PC-9 (cell line): Measurements from ENCODE around the gene STARD3NL. TPM values are rescaled to one million over a fixed set of nuclear protein-coding genes. Genes with fewer than 3 reads are reported as not detected.

ENCODE experiments used
- BruUV-seq: library from RNA; stranded (reverse); fragments of 400-500 nt; replicated peaks from 2 replicates; lab custom pipeline; 2021; lab: Mats Ljungman, UMichigan
- CTCF ChIA-PET: fragments of 300-600 bp; sonication (Branson Sonifier 250); formaldehyde crosslinking; loops from one replicate; lab custom pipeline; 2022; ENCODE audit warnings: antibody characterized with exemption; lab: Charles Lee
- POLR2A ChIA-PET: fragments of 300-600 bp; sonication (Branson Sonifier 250); formaldehyde crosslinking; loops from one replicate; lab custom pipeline; 2022; ENCODE audit warnings: antibody characterized with exemption; ENCODE audit not compliant: unreplicated experiment; lab: Charles Lee
- DNase-seq, 2 experiments: peaks; one replicate each; pipeline versions ENCODE4 v3.0.0 to v3.0.0-alpha.2; 2015 to 2022; ENCODE audit warnings: mixed read lengths in 1 of 2
- H2AFZ ChIP-seq: fragments of 200-600 bp; sonication (generic); 2 replicates; pipeline ENCODE4 v1.8.1; 2017; ENCODE audit warnings: antibody characterized with exemption
- H3F3A ChIP-seq: fragments of 200-600 bp; sonication (generic); 2 replicates; pipeline ENCODE4 v1.8.1; 2017; ENCODE audit warnings: antibody characterized with exemption, mild to moderate bottlenecking, low read depth; ENCODE audit not compliant: insufficient read depth
- H3K27ac ChIP-seq: fragments of 200-600 bp; sonication (generic); 2 replicates; pipeline ENCODE4 v1.6.1; 2016; ENCODE audit warnings: mixed run types
- H3K27me3 ChIP-seq: fragments of 200-600 bp; sonication (generic); 2 replicates; pipeline ENCODE4 v1.6.1; 2016; ENCODE audit warnings: low read depth, mixed run types; ENCODE audit not compliant: insufficient read depth
- H3K36me3 ChIP-seq: fragments of 200-600 bp; sonication (generic); 2 replicates; pipeline ENCODE4 v1.6.1; 2016; ENCODE audit warnings: low read depth, mixed run types
- H3K4me1 ChIP-seq: fragments of 200-600 bp; sonication (generic); replicated peaks from 2 replicates; pipeline ENCODE4 v1.6.1; 2016; ENCODE audit warnings: mixed run types; ENCODE audit not compliant: insufficient read depth
- H3K4me2 ChIP-seq: fragments of 200-600 bp; sonication (generic); 2 replicates; pipeline ENCODE4 v1.6.1; 2017; ENCODE audit warnings: mixed run types
- H3K4me3 ChIP-seq: fragments of 200-600 bp; sonication (generic); 2 replicates; pipeline ENCODE4 v1.6.1; 2016; ENCODE audit warnings: mixed run types
- H3K79me2 ChIP-seq: fragments of 200-600 bp; sonication (generic); 2 replicates; pipeline ENCODE4 v1.6.1; 2017; ENCODE audit warnings: low read depth, mixed run types
- H3K9me2 ChIP-seq: fragments of 200-600 bp; sonication (generic); 2 replicates; pipeline ENCODE4 v1.8.1; 2017; ENCODE audit warnings: mild to moderate bottlenecking; ENCODE audit not compliant: insufficient read depth
- H3K9me3 ChIP-seq: fragments of 200-600 bp; sonication (generic); 2 replicates; pipeline ENCODE4 v1.8.1; 2016; ENCODE audit warnings: low read depth; ENCODE audit not compliant: insufficient read depth
- H4K20me1 ChIP-seq: fragments of 200-600 bp; sonication (generic); 2 replicates; pipeline ENCODE4 v1.8.1; 2017; ENCODE audit not compliant: insufficient read depth
- EZH2 ChIP-seq: fragments of 200-600 bp; sonication (generic); IDR thresholded peaks from 2 replicates; pipeline ENCODE4 v1.8.0; 2017; ENCODE audit warnings: antibody characterized with exemption, low read depth
- intact Hi-C: fragments of 100-400 bp; cut with micrococcal nuclease; formaldehyde crosslinking; loops from one replicate; pipeline ENCODE4 v1.10.0; 2022; ENCODE audit not compliant: unreplicated experiment
- total RNA-seq: library from RNA; stranded (reverse); gene quantifications from 2 replicates; pipeline ENCODE4 v1.2.3, GENCODE V29; 2021
- TF ChIP-seq, protein P1 (sequence below): fragments of 200-600 bp; sonication (generic); conservative IDR thresholded peaks from 2 replicates; pipeline ENCODE4 v1.6.1; 2017; ENCODE audit warnings: mixed run types, antibody characterized with exemption, mild to moderate bottlenecking, moderate library complexity

Gene STARD3NL
- total RNA-seq, 1 experiment from 2014 or later = 41.4 TPM

DNA sequence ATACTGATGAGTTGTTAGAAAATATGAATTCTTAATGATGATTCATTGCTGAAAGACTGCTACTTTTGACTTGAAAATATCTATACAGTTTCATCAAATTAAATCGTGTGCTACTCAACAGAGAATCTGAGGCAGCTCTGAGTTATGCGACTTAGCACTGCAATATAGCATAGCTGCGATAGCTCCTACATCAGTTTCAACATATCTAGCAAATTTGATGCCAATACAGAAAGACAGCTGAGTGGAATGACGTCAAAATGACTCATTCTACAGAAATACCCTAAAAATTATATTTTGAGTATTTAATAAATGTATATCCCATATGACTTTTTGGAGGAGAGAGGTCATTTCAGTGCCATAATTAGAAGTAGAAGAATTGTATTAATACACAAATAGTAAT is 96.4 kb downstream of the STARD3NL start:
- H3K4me3 ChIP-seq = no peak overlapping the region
- no TSS peak for BruUV-seq
- no peak for DNase-seq
- no peak overlapping the region for H3K4me2 ChIP-seq
- H3K4me1 ChIP-seq = no peaks in the 10 kb centered on the region
- no peaks in the 10 kb centered on the region for H3F3A ChIP-seq
- intact Hi-C loops = no loop called here
- no peak for TF ChIP-seq EZH2
- TF ChIP-seq, protein P1, sequence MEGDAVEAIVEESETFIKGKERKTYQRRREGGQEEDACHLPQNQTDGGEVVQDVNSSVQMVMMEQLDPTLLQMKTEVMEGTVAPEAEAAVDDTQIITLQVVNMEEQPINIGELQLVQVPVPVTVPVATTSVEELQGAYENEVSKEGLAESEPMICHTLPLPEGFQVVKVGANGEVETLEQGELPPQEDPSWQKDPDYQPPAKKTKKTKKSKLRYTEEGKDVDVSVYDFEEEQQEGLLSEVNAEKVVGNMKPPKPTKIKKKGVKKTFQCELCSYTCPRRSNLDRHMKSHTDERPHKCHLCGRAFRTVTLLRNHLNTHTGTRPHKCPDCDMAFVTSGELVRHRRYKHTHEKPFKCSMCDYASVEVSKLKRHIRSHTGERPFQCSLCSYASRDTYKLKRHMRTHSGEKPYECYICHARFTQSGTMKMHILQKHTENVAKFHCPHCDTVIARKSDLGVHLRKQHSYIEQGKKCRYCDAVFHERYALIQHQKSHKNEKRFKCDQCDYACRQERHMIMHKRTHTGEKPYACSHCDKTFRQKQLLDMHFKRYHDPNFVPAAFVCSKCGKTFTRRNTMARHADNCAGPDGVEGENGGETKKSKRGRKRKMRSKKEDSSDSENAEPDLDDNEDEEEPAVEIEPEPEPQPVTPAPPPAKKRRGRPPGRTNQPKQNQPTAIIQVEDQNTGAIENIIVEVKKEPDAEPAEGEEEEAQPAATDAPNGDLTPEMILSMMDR = no peak
- no peaks in the 10 kb centered on the region for H3K36me3 ChIP-seq
- H3K9me2 ChIP-seq = 0 out of 2 replicates have a peak, but pooled peaks cover 3% of the 10 kb centered on the region
- no peaks in the 10 kb centered on the region for H4K20me1 ChIP-seq
- H3K9me3 ChIP-seq = no peaks in the 10 kb centered on the region
- ChIA-PET POLR2A (no interaction called here), CTCF (no interaction called here)
- peaks cover 44% of the 10 kb centered on the region for H3K27me3 ChIP-seq
- no peaks in the 10 kb centered on the region for H3K79me2 ChIP-seq
- H3K27ac ChIP-seq = no peak overlapping the region
- H2AFZ ChIP-seq = no peak overlapping the region

DNA sequence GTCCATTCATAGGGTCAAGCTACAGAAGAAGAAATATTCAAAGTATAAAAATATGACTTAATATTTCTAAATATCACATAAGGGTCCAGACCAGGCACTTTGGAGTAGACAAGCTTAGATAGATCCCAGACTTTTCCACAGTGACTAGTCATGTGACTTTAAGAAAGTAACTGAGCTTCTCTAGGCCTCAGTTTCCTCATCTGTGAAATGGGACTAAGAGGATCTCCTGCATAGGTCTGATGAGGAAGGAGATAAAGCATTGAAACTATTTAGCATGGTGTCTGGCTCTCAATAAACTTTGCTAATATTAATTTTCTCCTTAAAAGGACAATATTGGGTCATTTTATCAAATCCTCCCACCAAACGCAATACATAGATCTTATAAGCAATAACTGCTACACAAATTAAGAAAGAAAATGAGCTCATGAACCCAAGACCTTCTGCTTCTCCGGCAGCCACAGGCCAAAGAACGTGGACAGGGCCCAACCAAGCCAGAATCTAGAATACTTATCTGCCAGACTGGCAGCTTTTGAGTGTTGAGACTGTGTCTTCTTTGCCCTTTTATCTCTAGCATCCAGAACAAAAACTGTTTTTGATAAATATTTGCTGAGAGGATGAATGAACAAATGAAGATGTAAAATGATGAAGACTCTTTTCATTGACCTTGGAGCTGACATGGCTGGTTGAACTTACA is 97.0 kb downstream of the STARD3NL start:
- Histone ChIP-seq H3K36me3 (no peaks in the 10 kb centered on the region), H3K4me1 (no peaks in the 10 kb centered on the region), H3F3A (no peaks in the 10 kb centered on the region), H3K79me2 (no peaks in the 10 kb centered on the region), H3K27me3 (peaks cover 49% of the 10 kb centered on the region), H3K9me2 (0 out of 2 replicates have a peak, but pooled peaks cover 3% of the 10 kb centered on the region), H2AFZ (no peak overlapping the region), H3K4me2 (no peak overlapping the region), H3K9me3 (no peaks in the 10 kb centered on the region), H3K27ac (no peak overlapping the region), H3K4me3 (no peak overlapping the region), H4K20me1 (no peaks in the 10 kb centered on the region)
- BruUV-seq = no TSS peak
- intact Hi-C loops = no loop called here
- ChIA-PET CTCF (no interaction called here), POLR2A (no interaction called here)
- no peak for DNase-seq
- TF ChIP-seq, protein P1 = no peak
- TF ChIP-seq EZH2 = no peak

DNA sequence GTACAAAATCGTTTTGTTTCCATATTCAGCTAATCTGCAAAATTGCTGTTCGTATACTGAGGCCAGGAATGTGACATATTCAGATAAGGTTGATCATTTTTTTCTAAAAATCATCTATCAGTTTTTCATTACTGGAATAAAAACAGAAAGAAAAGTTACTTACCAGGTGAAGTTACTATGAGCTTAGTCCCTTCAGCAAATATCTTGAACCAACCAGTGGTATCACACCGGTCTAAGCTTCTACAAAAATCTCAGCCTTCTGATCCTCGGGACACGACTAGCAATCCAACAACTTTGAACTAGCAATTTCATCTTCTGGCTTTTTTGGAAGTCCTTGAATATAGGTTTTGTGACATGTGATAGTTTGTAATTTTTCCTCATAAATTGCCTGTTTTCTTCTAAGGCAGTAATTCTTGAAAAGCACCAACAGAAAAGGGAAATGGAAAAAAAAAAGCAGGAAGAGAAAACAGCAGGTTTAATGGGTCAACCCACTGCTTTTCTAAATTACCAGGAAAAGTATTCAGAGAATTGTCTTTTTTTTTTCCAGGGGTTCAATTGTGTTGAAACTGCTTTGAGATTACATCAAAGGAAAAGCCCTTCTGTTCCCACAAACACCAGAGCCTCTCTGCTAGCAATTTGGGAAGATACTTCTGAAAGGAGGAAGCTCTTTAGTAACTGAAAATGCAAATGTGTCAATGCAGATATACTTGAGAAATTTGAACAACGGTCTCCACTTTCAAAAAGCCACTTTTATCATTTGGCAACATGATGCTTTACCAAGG is 98.2 kb downstream of the STARD3NL start:
- Histone ChIP-seq H3K4me3 (no peak overlapping the region), H3K27me3 (peaks cover 51% of the 10 kb centered on the region), H3K9me2 (0 out of 2 replicates have a peak, but pooled peaks cover 3% of the 10 kb centered on the region), H4K20me1 (no peaks in the 10 kb centered on the region), H3K79me2 (no peaks in the 10 kb centered on the region), H3F3A (no peaks in the 10 kb centered on the region), H3K4me2 (no peak overlapping the region), H3K36me3 (no peaks in the 10 kb centered on the region), H3K27ac (no peak overlapping the region), H2AFZ (no peak overlapping the region), H3K4me1 (no peaks in the 10 kb centered on the region), H3K9me3 (no peaks in the 10 kb centered on the region)
- POLR2A ChIA-PET = interaction anchor here (0.7 kb wide), 1 partner anchor 10 kb away, joined by 21 read pairs; no protein-coding TSS in a partner anchor
- no TSS peak for BruUV-seq
- CTCF ChIA-PET = interaction anchor here (0.6 kb wide), 1 partner anchor 46 kb away, joined by 3 read pairs; no protein-coding TSS in a partner anchor
- intact Hi-C loops = no loop called here
- DNase-seq = no peak
- TF ChIP-seq EZH2 = no peak
- TF ChIP-seq, protein P1 = no peak
